Measurements from ENCODE around the gene LY6G5C. TPM values are rescaled to one million over a fixed set of nuclear protein-coding genes. Genes with fewer than 3 reads are reported as not detected.
A peak's percentile ranks its signal among the peaks of the same experiment; 100 is the strongest.

The LY6G5C gene
- total and polyA plus RNA-seq, 9 of the 15 experiments (the other 6 are each of a cell fraction or from before 2014, with no cell fraction given): 0.10 to 0.67 (median 0.46) TPM; not detected in 4

- WGBS (ENCODE audit: insufficient coverage, low coverage, missing lambda C conversion rate): 15% methylated on average over 4 of the region's 4 CpGs
- no peak within 1 kb of the TSS for H3K27ac ChIP-seq (ENCODE audit: extremely low read depth, low read depth, low read length)
- in situ Hi-C loops (cut with MboI) (no loop called here), intact Hi-C loops (cut with micrococcal nuclease) (no loop called here)
- H3K79me2 ChIP-seq (ENCODE audit: control insufficient read depth, insufficient read depth, low read length): no peaks in the 10 kb centered on the region
- no peaks in the 10 kb centered on the region for H3K9me1 ChIP-seq (ENCODE audit: control insufficient read depth, insufficient read depth, low read length)
- no TSS peak for BruUV-seq (replicated peaks)
- H4K20me1 ChIP-seq (replicated peaks; ENCODE audit: control insufficient read depth, insufficient read depth, low read length): no peaks in the 10 kb centered on the region
- no peak within 1 kb of the TSS for H3K4me3 ChIP-seq
- ATAC-seq (no peak), FAIRE-seq (no peak), DNase-seq (ENCODE audit: extremely low read depth in 1 of 4, low spot score in 3 of 4) (no peak)
- ChIA-PET POLR2A (interaction anchor here (0.6 to 15.0 kb wide), 10 partner anchors 10 to 367 kb away, joined by 3 to 236 read pairs (median 6); partner anchors contain the start of genes ABHD16A, CLIC1, CSNK2B and DDAH2), CTCF (ENCODE audit: low intra/inter-chr PET ratio) (no interaction called here)
- H3K9me3 ChIP-seq (replicated peaks; ENCODE audit: control insufficient read depth, insufficient read depth, low read depth, low read length): no peaks in the 10 kb centered on the region
- H2AFZ ChIP-seq (ENCODE audit: low read depth, low read length): no peak within 1 kb of the TSS
- H3K27me3 ChIP-seq (ENCODE audit: control insufficient read depth in 2 of 2, insufficient read depth in 2 of 2, low read length in 2 of 2): no peaks in the 10 kb centered on the region
- H3K4me2 ChIP-seq (ENCODE audit: insufficient read depth, low read length): no peak within 1 kb of the TSS
- peak within 1 kb of the TSS in 1 of 2 experiments; percentile 31; a peak in 1 of 4 replicates for H3K9ac ChIP-seq (ENCODE audit: insufficient read depth in 1 of 2, low read depth in 2 of 2, low read length in 2 of 2)
- peaks cover 26 to 31% of the 10 kb centered on the region in 2 experiments for H3K4me1 ChIP-seq (replicated peaks in 1 of 2; ENCODE audit: control insufficient read depth in 2 of 2, insufficient read depth in 2 of 2, low read length in 2 of 2)
- TF ChIP-seq BHLHE40 (IDR thresholded peaks at IDR 0.05; ENCODE audit: low read length): no peak
- TF ChIP-seq TFAP4 (CRISPR knock-in tag; IDR thresholded peaks at IDR 0.05; ENCODE audit: borderline replicate concordance): 0 out of 2 replicates have a peak, but pooled peaks have one; percentile 26
- peaks cover 6% of the 10 kb centered on the region; the same call in 1 of the 3 replicates for H3K36me3 ChIP-seq (ENCODE audit: control insufficient read depth, insufficient read depth, low read length)
Measured at GRCh38 chr6:31721351-31722020, 40.6 kb upstream of the LY6G5C start, which contains the start of gene LY6G6C. TSS of gene LY6G6C (minus strand) at chr6:31721746. CDS start at chr6:31721679, 67 bp downstream.
